Parathyroid adenoma (tissue), 2 donors: Measurements from ENCODE around the gene SPATA2L.
A peak's percentile ranks its signal among the peaks of the same experiment; 100 is the strongest.
"Not testable (repeated sequence)": the region's sequence is repeated elsewhere in the genome, so short reads cannot be mapped to it uniquely, and the experiment has no call there.

Source experiments
- H2AFZ ChIP-seq: fragments of 300-600 bp; sonication (generic); one replicate; pipeline ENCODE4 v1.7.0; 2017; ENCODE audit warnings: antibody characterized with exemption, mild to moderate bottlenecking
- H3K27ac ChIP-seq: fragments of 300-600 bp; sonication (generic); one replicate; pipeline ENCODE4 v1.7.0; 2017
- H3K27me3 ChIP-seq: fragments of 300-600 bp; sonication (generic); one replicate; pipeline ENCODE4 v1.7.0; 2017; ENCODE audit warnings: low read length; ENCODE audit not compliant: control insufficient read depth, insufficient read depth
- H3K36me3 ChIP-seq: fragments of 300-600 bp; sonication (generic); one replicate; pipeline ENCODE4 v1.7.0; 2017; ENCODE audit warnings: low read length; ENCODE audit not compliant: control insufficient read depth, insufficient read depth
- H3K4me1 ChIP-seq: fragments of 300-600 bp; sonication (generic); one replicate; pipeline ENCODE4 v1.7.0; 2017; ENCODE audit warnings: control low read depth
- H3K4me2 ChIP-seq: fragments of 300-600 bp; sonication (generic); one replicate; pipeline ENCODE4 v1.7.0; 2017; ENCODE audit warnings: low read length
- H3K4me3 ChIP-seq: fragments of 300-600 bp; sonication (generic); one replicate; pipeline ENCODE4 v1.7.0; 2017; ENCODE audit warnings: low read depth, low read length
- H3K79me2 ChIP-seq: fragments of 300-600 bp; sonication (generic); one replicate; pipeline ENCODE4 v1.7.0; 2017; ENCODE audit warnings: control low read depth
- H3K9ac ChIP-seq: fragments of 300-600 bp; sonication (generic); one replicate; pipeline ENCODE4 v1.7.0; 2017; ENCODE audit warnings: mild to moderate bottlenecking
- H3K9me3 ChIP-seq: fragments of 300-600 bp; sonication (generic); one replicate; pipeline ENCODE4 v1.7.0; 2017; ENCODE audit warnings: low read length; ENCODE audit not compliant: control insufficient read depth
- CTCF ChIP-seq: fragments of 300-600 bp; sonication (generic); IDR thresholded peaks from one replicate; pipeline ENCODE4 v1.7.0; 2017; ENCODE audit warnings: antibody characterized with exemption, mild to moderate bottlenecking
- donor health status: primary hyperparathyroidism.

The SPATA2L gene

DNA sequence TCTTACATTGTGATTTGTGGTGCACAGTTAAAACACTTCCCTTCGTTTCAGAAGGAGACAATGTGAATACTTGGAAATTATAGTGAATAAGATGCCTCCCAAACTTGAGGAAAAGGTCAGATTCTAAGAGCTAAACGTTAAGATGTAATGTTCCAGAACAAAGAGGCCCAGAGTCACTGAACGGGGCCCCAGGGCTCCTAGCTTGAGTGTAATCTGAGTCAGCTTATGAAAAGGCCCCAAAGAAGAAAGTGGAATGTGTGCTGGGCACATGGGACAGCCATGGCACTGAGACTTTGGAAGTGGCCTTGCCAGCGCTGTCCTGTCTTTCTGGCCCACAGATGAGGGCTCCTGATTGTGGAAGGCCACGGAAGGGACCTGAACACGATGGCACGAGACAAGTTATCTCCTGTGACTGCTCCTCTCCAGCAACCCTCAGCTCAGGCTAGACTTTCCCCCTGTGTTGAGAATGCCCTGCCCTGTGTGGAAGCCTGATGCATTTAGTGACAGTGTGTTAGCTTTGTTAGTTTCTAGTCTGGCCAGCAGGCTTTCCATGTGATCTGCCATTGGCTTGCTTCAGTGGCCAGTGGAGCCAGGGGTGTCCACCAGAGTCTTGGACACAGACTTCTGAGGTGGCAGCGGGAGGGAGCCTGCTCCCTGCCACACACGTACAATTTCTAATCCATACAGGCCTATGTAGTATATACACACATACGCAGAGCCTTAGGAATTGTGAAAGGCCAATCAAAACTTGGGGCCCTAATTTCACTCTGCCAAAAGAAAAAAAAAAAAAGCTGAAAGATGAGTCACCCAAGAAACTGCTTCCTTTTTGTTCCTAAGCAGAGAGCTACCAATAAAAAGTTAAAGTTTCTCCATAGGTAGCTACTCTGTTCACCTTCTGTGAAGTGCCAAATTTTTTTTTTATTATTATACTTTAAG lies 30.7 kb downstream of the SPATA2L start:
- H3K9me3 ChIP-seq = no peaks in the 10 kb centered on the region
- no peaks in the 10 kb centered on the region for H3K36me3 ChIP-seq
- H3K9ac ChIP-seq = no peak overlapping the region
- H3K4me1 ChIP-seq = no peaks in the 10 kb centered on the region
- H3K79me2 ChIP-seq = no peaks in the 10 kb centered on the region
- no peaks in the 10 kb centered on the region for H3K27me3 ChIP-seq
- H3K4me2 ChIP-seq = no peak overlapping the region
- no peak for TF ChIP-seq CTCF
- H3K27ac ChIP-seq = no peak overlapping the region
- H3K4me3 ChIP-seq = no peak overlapping the region
- H2AFZ ChIP-seq = no peak overlapping the region

- H3K4me3 ChIP-seq = no peak overlapping the region
- H3K9ac ChIP-seq = no peak overlapping the region
- H3K36me3 ChIP-seq = no peaks in the 10 kb centered on the region
- H2AFZ ChIP-seq = no peak overlapping the region
- no peaks in the 10 kb centered on the region for H3K4me1 ChIP-seq
- no peak overlapping the region for H3K27ac ChIP-seq
- no peak for TF ChIP-seq CTCF
- no peaks in the 10 kb centered on the region for H3K27me3 ChIP-seq
- no peaks in the 10 kb centered on the region for H3K79me2 ChIP-seq
- no peaks in the 10 kb centered on the region for H3K9me3 ChIP-seq
- no peak overlapping the region for H3K4me2 ChIP-seq
Observed at GRCh38 chr16:89669755-89670154, 31.8 kb downstream of the SPATA2L start.

GRCh38 chr16:89668790-89669158 lies 32.7 kb downstream of the SPATA2L start:
- H3K27ac ChIP-seq = no peak overlapping the region

GRCh38 chr16:89667633-89668032 lies 33.9 kb downstream of the SPATA2L start:
- no peak overlapping the region for H3K9ac ChIP-seq
- H3K27me3 ChIP-seq = no peaks in the 10 kb centered on the region
- no peaks in the 10 kb centered on the region for H3K79me2 ChIP-seq
- TF ChIP-seq CTCF = no peak
- no peak overlapping the region for H3K4me2 ChIP-seq
- H3K4me3 ChIP-seq = no peak overlapping the region
- no peaks in the 10 kb centered on the region for H3K4me1 ChIP-seq
- H3K27ac ChIP-seq = no peak overlapping the region
- no peaks in the 10 kb centered on the region for H3K9me3 ChIP-seq
- no peak overlapping the region for H2AFZ ChIP-seq
- H3K36me3 ChIP-seq = no peaks in the 10 kb centered on the region

More at GRCh38 chr16:89668790-89669158, 32.7 kb downstream of the SPATA2L start:
- Histone ChIP-seq H3K27me3 (no peaks in the 10 kb centered on the region), H3K4me3 (no peak overlapping the region), H3K9me3 (no peaks in the 10 kb centered on the region), H3K79me2 (no peaks in the 10 kb centered on the region), H3K4me2 (no peak overlapping the region), H2AFZ (no peak overlapping the region), H3K4me1 (no peaks in the 10 kb centered on the region), H3K9ac (no peak overlapping the region), H3K36me3 (no peaks in the 10 kb centered on the region)
- TF ChIP-seq CTCF = no peak

- not testable (repeated sequence) for H3K9ac ChIP-seq, H3K27ac ChIP-seq, H3K4me2 ChIP-seq, H3K36me3 ChIP-seq, H3K79me2 ChIP-seq, H3K4me3 ChIP-seq, H2AFZ ChIP-seq, H3K9me3 ChIP-seq, H3K27me3 ChIP-seq, H3K4me1 ChIP-seq
- peak; percentile 11 for TF ChIP-seq CTCF
Observed at GRCh38 chr16:89667000-89667399, 34.5 kb downstream of the SPATA2L start.

GRCh38 chr16:89664238-89664637 lies 37.3 kb downstream of the SPATA2L start:
- H3K4me3 ChIP-seq, H3K9ac ChIP-seq, H3K4me2 ChIP-seq, H3K79me2 ChIP-seq, H3K27me3 ChIP-seq, H3K4me1 ChIP-seq, H3K9me3 ChIP-seq, H2AFZ ChIP-seq, H3K36me3 ChIP-seq, H3K27ac ChIP-seq: not testable (repeated sequence)
